Breast epithelium (tissue), 4 donors: Measurements from ENCODE around the gene BIRC2. TPM values are rescaled to one million over a fixed set of nuclear protein-coding genes. Genes with fewer than 3 reads are reported as not detected.

Experiments used
- DNase-seq, 2 donors: peaks; one replicate each; pipeline ENCODE4 v3.0.0-alpha.2; 2019; ENCODE audit warnings: low spot score in 2 of 2
- H3K27ac ChIP-seq, 2 donors: fragments of 200-600 bp; sonication (generic) in 1 of 2; one replicate each; pipeline ENCODE4 v1.5.1; 2016 to 2019; ENCODE audit warnings: mild to moderate bottlenecking in 1 of 2
- H3K27me3 ChIP-seq, 2 donors: fragments of 200-600 bp; sonication (generic) in 1 of 2; one replicate each; pipeline versions ENCODE4 v1.5.1 to v1.6.0; 2017 to 2019; ENCODE audit warnings: control low read depth in 1 of 2, mild to moderate bottlenecking in 1 of 2
- H3K36me3 ChIP-seq: fragments of 200-600 bp; one replicate; pipeline ENCODE4 v1.5.1; 2019
- H3K4me1 ChIP-seq, 2 donors: fragments of 200-600 bp; sonication (generic); one replicate each; pipeline ENCODE4 v1.5.1; 2016 to 2019; ENCODE audit warnings: control low read depth in 1 of 2
- H3K4me3 ChIP-seq, 3 donors: fragments of 200-600 bp; sonication (generic); 1 replicate in 2 of 3; 2 replicates in 1 of 3; pipeline ENCODE4 v1.5.1; 2016 to 2019; ENCODE audit warnings: mild to moderate bottlenecking in 3 of 3, moderate library complexity in 2 of 3
- H3K9me3 ChIP-seq, 2 donors: fragments of 200-600 bp; sonication (generic) in 1 of 2; one replicate each; pipeline ENCODE4 v1.5.1; 2016 to 2019; ENCODE audit warnings: control low read depth in 1 of 2
- CTCF ChIP-seq, 3 donors: fragments of 450-650 bp; IDR thresholded peaks; one replicate each; pipeline ENCODE4 v1.5.1; 2016 to 2017; ENCODE audit warnings: antibody characterized with exemption in 3 of 3, mild to moderate bottlenecking in 3 of 3, moderate library complexity in 3 of 3
- POLR2A ChIP-seq: fragments of 450-650 bp; IDR thresholded peaks from one replicate; pipeline ENCODE4 v1.6.1; 2016; ENCODE audit warnings: antibody characterized with exemption, mild to moderate bottlenecking, moderate library complexity
- POLR2AphosphoS5 ChIP-seq, 3 donors: sonication (generic); formaldehyde crosslinking; IDR thresholded peaks; one replicate each; pipeline ENCODE4 v1.6.1; 2017; ENCODE audit warnings: antibody characterized with exemption in 3 of 3
- intact Hi-C: fragments of 100-400 bp; cut with DNase I; formaldehyde crosslinking; loops from one replicate; pipeline ENCODE4 v1.15.1; 2023; ENCODE audit warnings: low total_unique reads
- total RNA-seq, 3 donors: library from RNA; depleted of rRNA; stranded (reverse); fragments of >200 nt; gene quantifications; one replicate each; pipeline ENCODE4 v1.1.0, GENCODE V29; 2016

The BIRC2 gene
- total RNA-seq, 3 donors from 2014 or later: 45.6 to 95.7 (median 48.5) TPM

- Histone ChIP-seq H3K27ac (no peak overlapping the region), H3K9me3 (no peaks in the 10 kb centered on the region), H3K4me3 (no peak overlapping the region), H3K36me3 (peaks cover 14% of the 10 kb centered on the region), H3K4me1 (no peaks in the 10 kb centered on the region), H3K27me3 (no peaks in the 10 kb centered on the region)
- TF ChIP-seq POLR2A (no peak), CTCF (IDR thresholded peaks at IDR 0.05) (no peak), POLR2AphosphoS5 (IDR thresholded peaks at IDR 0.05) (no peak)
- intact Hi-C loops: no loop called here
- no peak for DNase-seq
Observed at GRCh38 chr11:102396708-102397563, 49.9 kb downstream of the BIRC2 start.

- no peak for DNase-seq
- H3K4me3 ChIP-seq: no peak overlapping the region
- H3K9me3 ChIP-seq: no peaks in the 10 kb centered on the region
- no peaks in the 10 kb centered on the region for H3K27me3 ChIP-seq
- intact Hi-C loops: no loop called here
- TF ChIP-seq POLR2A (no peak), CTCF (IDR thresholded peaks at IDR 0.05) (no peak), POLR2AphosphoS5 (IDR thresholded peaks at IDR 0.05) (no peak)
- H3K27ac ChIP-seq: no peak overlapping the region
- H3K36me3 ChIP-seq: peaks cover 15% of the 10 kb centered on the region
- no peaks in the 10 kb centered on the region for H3K4me1 ChIP-seq
Observed at GRCh38 chr11:102398297-102398696, 51.3 kb downstream of the BIRC2 start.

- H3K36me3 ChIP-seq: peaks cover 15% of the 10 kb centered on the region
- intact Hi-C loops: no loop called here
- no peak for DNase-seq
- no peak overlapping the region for H3K4me3 ChIP-seq
- H3K27me3 ChIP-seq: no peaks in the 10 kb centered on the region
- H3K4me1 ChIP-seq: no peaks in the 10 kb centered on the region
- no peak overlapping the region for H3K27ac ChIP-seq
- no peaks in the 10 kb centered on the region for H3K9me3 ChIP-seq
- TF ChIP-seq POLR2AphosphoS5 (IDR thresholded peaks at IDR 0.05) (no peak), POLR2A (no peak), CTCF (IDR thresholded peaks at IDR 0.05) (no peak)
Observed at GRCh38 chr11:102399189-102399588, 52.2 kb downstream of the BIRC2 start.

- Histone ChIP-seq H3K4me1 (no peaks in the 10 kb centered on the region), H3K27ac (no peak overlapping the region), H3K27me3 (no peaks in the 10 kb centered on the region), H3K36me3 (peaks cover 15% of the 10 kb centered on the region), H3K9me3 (no peaks in the 10 kb centered on the region), H3K4me3 (no peak overlapping the region)
- intact Hi-C loops: no loop called here
- DNase-seq: no peak
- TF ChIP-seq POLR2AphosphoS5 (IDR thresholded peaks at IDR 0.05) (no peak), CTCF (IDR thresholded peaks at IDR 0.05) (no peak), POLR2A (no peak)
Observed at GRCh38 chr11:102400603-102401002, 53.6 kb downstream of the BIRC2 start.

- intact Hi-C loops: no loop called here
- Histone ChIP-seq H3K9me3 (no peaks in the 10 kb centered on the region), H3K27me3 (no peaks in the 10 kb centered on the region), H3K36me3 (peaks cover 15% of the 10 kb centered on the region), H3K27ac (no peak overlapping the region), H3K4me1 (no peaks in the 10 kb centered on the region), H3K4me3 (no peak overlapping the region)
- no peak for TF ChIP-seq CTCF (IDR thresholded peaks at IDR 0.05)
- no peak for TF ChIP-seq POLR2AphosphoS5 (IDR thresholded peaks at IDR 0.05)
- TF ChIP-seq POLR2A: no peak
- DNase-seq: no peak
Observed at GRCh38 chr11:102401905-102402304, 54.9 kb downstream of the BIRC2 start.
